Aorta (tissue), 5 donors: Measurements from ENCODE around the gene POTEF. TPM values are rescaled to one million over a fixed set of nuclear protein-coding genes. Genes with fewer than 3 reads are reported as not detected.
"Not testable (repeated sequence)": the region's sequence is repeated elsewhere in the genome, so short reads cannot be mapped to it uniquely, and the experiment has no call there.

Experiments
- ATAC-seq: fragments of 200-7000 bp; cut with Tn5 transposase; one replicate; pipeline ENCODE4 v1.9.1; 2022; ENCODE audit warnings: moderate library complexity; ENCODE audit not compliant: low FRiP score
- DNase-seq, 2 donors: peaks; one replicate each; pipeline ENCODE4 v3.0.0-alpha.2; 2020
- H3K27ac ChIP-seq, 2 donors: one replicate each; pipeline ENCODE4 v1.5.1; 2013; ENCODE audit warnings: low read length in 2 of 2, mild to moderate bottlenecking in 2 of 2, moderate library complexity in 2 of 2, control low read depth in 1 of 2, inconsistent platforms in 1 of 2, low read depth in 1 of 2
- H3K27me3 ChIP-seq, 2 donors: one replicate each; pipeline ENCODE4 v1.6.1; 2013; ENCODE audit warnings: control low read depth in 1 of 2, low read length in 1 of 2, mild to moderate bottlenecking in 1 of 2, moderate library complexity in 1 of 2; ENCODE audit not compliant: insufficient read depth in 2 of 2, control insufficient read depth in 1 of 2
- H3K36me3 ChIP-seq, 2 donors: one replicate each; pipeline ENCODE4 v1.6.1; 2013; ENCODE audit warnings: control low read depth in 1 of 2, low read length in 1 of 2, mild to moderate bottlenecking in 1 of 2; ENCODE audit not compliant: insufficient read depth in 2 of 2, control insufficient read depth in 1 of 2
- H3K4me1 ChIP-seq, 2 donors: one replicate each; pipeline ENCODE4 v1.6.1; 2013; ENCODE audit warnings: low read length in 2 of 2, control low read depth in 1 of 2, mild to moderate bottlenecking in 1 of 2, moderate library complexity in 1 of 2; ENCODE audit not compliant: insufficient read depth in 2 of 2, control insufficient read depth in 1 of 2
- H3K4me3 ChIP-seq, 2 donors: one replicate each; pipeline ENCODE4 v1.5.1; 2013; ENCODE audit warnings: low read length in 2 of 2, control low read depth in 1 of 2, mild to moderate bottlenecking in 1 of 2
- H3K9me3 ChIP-seq: one replicate; pipeline ENCODE4 v1.6.1; 2013; ENCODE audit warnings: mild to moderate bottlenecking, low read length; ENCODE audit not compliant: control insufficient read depth
- WGBS, 2 donors: extraction: QIAGEN DNeasy Blood & Tissue Kit; methylation state at CpG; one replicate each; pipeline ENCODE4 v1.1.7; 2013; 5-methylcytosine and 5-hydroxymethylcytosine counted together
- intact Hi-C, 2 donors: fragments of 100-400 bp; cut with DNase I; formaldehyde crosslinking; loops; one replicate each; pipeline versions ENCODE4 v1.14.2 to v1.15.0; 2022
- polyA plus RNA-seq, 2 donors: library from polyadenylated mRNA; stranded (reverse); fragments of 200-250 nt; gene quantifications; one replicate each; pipeline ENCODE4 v1.2.3, GENCODE V29; 2013
- total RNA-seq, 2 donors: library from RNA; stranded (reverse); fragmentation: NEBNext Ultra II Directional; extraction: Animal tissue kit (Norgen Biotek cat#: 25700); gene quantifications; one replicate each; pipeline ENCODE4 v1.2.1, GENCODE V29; 2021
- donor health status: healthy with polysubstance abuse.
- donor health status: Bipolar disorder and iron deficiency.
- donor health status: DM: no; HTN: no; CAD: no.
- donor health status: DM: no; HTN: no; CAD: no.
- donor health status: DM: yes; HTN: yes; CAD: no.

POTEF gene
- total and polyA plus RNA-seq, 4 donors = 0.24 TPM; not detected in 3

DNA sequence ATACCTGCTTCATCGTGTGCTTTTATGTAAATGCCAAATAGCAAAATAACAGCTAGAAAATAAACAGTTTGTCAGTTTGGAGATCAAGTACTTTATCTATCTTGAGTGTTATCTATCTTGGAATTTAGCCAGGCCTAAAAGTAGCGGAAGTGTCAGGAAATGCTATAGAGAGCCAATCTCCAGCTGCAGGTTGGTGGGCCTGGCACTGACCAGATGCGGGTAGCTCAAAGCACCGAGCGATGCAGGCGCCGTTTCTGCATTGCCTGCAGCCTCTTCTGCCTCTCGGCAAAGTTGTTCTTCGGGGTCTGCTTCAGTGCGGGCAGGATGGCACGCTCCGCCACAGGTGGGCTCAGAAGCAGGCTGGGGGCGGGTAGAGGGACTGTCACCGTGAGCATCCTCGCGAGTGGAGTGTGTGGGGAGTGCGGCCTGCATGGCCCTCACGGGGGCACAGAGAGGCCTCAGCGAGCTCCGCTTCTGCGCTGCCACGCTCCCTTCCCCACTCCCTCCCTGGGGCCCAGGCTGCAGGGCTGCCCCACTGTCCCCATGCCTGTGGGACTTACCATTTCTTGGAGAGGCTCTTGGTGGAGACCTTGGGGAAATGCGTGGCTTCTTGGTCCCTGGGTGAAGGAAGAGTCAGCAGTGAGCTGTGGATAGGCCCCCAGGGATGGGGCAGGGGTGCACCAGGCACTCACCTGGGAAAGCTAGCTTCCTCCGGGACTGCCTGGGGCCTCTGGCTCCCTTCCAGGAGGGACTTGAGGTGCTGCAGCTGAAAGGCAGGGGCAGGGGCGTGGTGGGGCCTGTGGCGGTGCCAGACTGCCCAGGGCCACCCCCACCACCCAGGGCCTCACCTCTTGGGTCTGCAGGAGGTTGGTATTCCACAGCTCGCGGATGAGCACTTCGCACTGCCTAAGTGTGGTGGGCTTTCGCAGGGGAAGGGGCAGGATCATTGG, 10.6 kb upstream of the POTEF start:
- ATAC-seq, DNase-seq, H3K27me3 ChIP-seq, H3K27ac ChIP-seq, H3K36me3 ChIP-seq, H3K9me3 ChIP-seq, intact Hi-C loops, H3K4me3 ChIP-seq, H3K4me1 ChIP-seq: not testable (repeated sequence)
- WGBS, 2 donors = 89% methylated on average over 22 to 29 of the region's 30 CpGs

DNA sequence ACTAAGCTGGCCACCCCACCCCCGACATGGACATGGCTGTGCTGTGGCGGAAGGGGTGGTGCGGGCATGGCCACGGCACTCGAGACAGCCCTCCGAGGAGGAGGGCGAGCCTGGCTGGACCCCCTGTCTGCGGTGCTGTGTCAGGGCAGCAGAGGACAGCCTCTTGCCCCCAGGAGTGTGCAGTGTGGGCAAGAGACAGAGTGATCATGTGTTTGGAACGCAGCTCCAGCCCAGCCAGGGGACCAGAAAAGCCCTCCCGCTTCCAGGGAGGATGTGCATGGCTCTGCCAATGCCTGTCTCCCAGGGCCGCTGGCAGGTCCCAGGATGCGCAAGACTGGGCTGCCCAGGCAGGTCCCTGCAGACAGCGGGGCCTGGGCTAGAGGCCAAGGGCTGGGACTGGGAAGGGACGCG, 9.8 kb upstream of the POTEF start:
- H3K4me1 ChIP-seq, H3K4me3 ChIP-seq, H3K36me3 ChIP-seq, H3K27ac ChIP-seq, H3K27me3 ChIP-seq, ATAC-seq, intact Hi-C loops, H3K9me3 ChIP-seq: not testable (repeated sequence)
- DNase-seq = peak in 1 of 2 donors; percentile 42
- 83 to 85% methylated on average over 13 to 15 of the region's 15 CpGs for WGBS, 2 donors

DNA sequence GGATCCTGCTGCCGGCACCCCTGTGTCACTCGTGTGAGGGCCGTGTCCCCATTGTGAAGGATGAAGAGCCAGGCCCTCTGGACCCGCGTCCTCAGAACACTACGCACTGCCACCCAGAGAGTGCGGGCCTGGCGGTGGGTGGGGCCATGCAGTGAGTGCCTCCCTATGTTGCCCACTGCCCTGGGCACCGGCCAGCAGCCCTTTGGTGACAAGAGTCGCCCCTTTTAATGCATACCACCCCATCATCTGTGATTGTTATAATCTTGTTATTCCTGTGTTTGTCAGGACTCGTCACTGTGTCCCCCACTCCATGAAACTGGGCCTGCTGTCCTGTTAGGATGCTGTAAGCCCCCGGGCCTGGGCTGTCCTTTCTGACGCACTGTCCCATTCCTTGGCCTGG, 9.3 kb upstream of the POTEF start:
- H3K9me3 ChIP-seq, H3K27ac ChIP-seq, DNase-seq, H3K27me3 ChIP-seq, H3K4me1 ChIP-seq, H3K4me3 ChIP-seq, H3K36me3 ChIP-seq, ATAC-seq, intact Hi-C loops: not testable (repeated sequence)
- WGBS, 2 donors = 78 to 91% methylated on average over 4 to 12 of the region's 13 CpGs

DNA sequence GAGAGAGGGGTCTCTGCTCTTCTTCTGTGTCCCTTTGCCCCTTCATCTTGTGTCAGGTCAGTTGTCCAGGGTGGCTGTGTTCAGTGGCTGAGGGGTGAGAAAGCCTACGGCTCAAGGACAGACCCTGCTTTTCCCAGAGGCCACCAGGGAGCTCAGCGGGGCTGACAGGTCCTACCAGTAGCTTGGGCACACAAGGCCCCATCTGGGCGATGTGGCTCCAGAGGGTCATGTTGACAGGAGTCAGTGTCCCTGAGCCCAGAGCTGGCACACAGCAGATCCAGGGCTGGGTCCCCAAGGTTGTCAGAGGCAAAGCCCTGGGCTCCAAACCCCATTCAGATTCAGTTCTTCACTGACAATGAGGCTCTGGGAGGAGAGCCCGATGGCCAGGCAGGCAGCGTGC, 8.1 kb upstream of the POTEF start:
- ATAC-seq, H3K4me3 ChIP-seq, intact Hi-C loops, H3K27ac ChIP-seq, H3K36me3 ChIP-seq, H3K27me3 ChIP-seq, H3K4me1 ChIP-seq, H3K9me3 ChIP-seq: not testable (repeated sequence)
- WGBS, 2 donors = 79 to 81% methylated on average over 3 to 5 of the region's 5 CpGs
- peak in 1 of 2 donors; percentile 43 for DNase-seq

DNA sequence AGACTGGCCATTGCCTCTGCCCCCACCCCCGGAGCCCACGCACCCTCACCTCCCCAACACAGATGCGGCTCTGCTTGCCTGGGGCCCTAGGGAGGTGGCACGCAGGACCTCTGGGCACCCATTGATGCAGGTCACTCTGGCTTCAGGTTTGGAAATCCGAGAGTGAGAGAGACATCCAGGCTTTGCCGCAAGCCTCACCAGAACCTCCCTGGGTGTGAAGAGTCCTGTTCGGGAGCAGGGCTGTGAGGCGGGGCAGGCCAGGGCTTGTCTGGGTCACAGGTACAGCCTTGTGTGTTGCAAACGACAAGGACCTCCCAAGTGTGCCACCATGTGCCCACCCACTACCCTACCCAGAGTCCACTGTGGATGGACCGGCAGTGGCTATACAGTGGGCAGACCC, 7.5 kb upstream of the POTEF start:
- H3K4me3 ChIP-seq, H3K27me3 ChIP-seq, ATAC-seq, intact Hi-C loops, H3K4me1 ChIP-seq, H3K36me3 ChIP-seq, H3K9me3 ChIP-seq, H3K27ac ChIP-seq: not testable (repeated sequence)
- peak in 1 of 2 donors; percentile 26 for DNase-seq
- WGBS, 2 donors = 93% methylated on average over 8 to 9 of the region's 10 CpGs

DNA sequence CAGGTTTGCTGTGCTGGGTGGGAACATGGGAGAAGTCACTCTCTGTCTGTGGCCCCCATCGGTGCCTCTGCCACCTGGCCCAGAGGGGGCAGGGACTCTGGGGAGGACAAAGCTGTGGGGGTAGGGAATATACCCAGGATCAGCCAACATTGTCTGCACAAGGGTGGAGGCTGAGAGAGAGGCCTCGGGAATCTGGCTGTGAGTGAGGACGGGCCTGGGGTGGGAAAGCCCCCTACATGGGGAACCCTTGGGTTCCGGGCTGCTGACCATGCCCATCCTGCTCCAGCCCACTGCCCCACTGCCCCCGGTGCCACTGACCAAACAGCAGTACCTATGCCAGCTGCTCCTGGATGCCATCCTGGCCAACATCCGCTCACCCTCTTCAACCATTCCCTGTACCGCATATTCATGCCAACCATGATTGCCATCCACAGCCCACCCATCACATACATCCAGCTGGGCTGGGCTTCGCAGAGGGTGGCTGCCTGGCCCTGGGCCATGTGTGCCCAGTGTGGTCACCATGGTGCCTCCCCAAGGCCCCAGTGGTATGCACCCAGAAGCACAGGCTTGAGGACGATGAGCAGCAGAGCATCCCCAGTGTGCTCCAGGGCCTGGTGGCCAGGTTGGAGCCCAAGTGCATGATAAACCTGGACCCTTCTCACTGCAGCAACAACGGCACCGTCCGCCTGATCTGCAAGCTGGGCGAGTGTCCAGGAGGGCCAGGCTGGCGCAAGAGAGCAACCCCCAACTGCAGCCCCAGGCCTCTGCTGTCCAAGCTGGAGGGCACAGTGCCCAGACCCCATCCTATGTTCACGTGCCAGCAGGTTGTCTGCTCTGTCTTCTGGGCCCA, 6.9 kb upstream of the POTEF start:
- no peaks in the 10 kb centered on the region for H3K27me3 ChIP-seq
- WGBS, 2 donors = 87 to 92% methylated on average over 12 to 15 of the region's 15 CpGs
- DNase-seq (peak in 1 of 2 donors; percentile 59), ATAC-seq (no peak)
- no peaks in the 10 kb centered on the region for H3K9me3 ChIP-seq
- H3K36me3 ChIP-seq = no peaks in the 10 kb centered on the region
- H3K4me1 ChIP-seq = no peaks in the 10 kb centered on the region
- intact Hi-C loops = no loop called here
- no peak overlapping the region for H3K27ac ChIP-seq
- no peak overlapping the region for H3K4me3 ChIP-seq

DNA sequence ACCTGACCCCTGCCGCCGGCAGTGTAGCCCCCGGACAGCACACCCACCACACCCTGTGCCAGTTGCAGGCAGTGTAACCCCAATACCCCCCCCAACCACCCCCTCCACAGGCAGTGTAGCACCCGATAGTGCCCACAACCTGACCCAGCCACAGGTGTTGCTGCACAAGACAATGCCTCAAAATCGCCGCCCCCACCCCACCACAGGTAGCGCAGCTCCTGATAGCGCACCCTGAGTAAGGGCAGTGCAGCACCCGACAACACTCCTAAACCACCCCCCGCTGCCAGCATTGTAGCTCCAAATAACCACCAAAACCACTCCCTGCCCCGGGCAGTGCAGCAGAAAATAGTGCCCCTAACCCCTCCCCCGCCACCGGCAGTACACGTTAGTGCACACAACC, 558 bp downstream of the POTEF start:
- H3K36me3 ChIP-seq, H3K9me3 ChIP-seq, intact Hi-C loops, H3K27ac ChIP-seq, H3K4me1 ChIP-seq, DNase-seq, H3K27me3 ChIP-seq, H3K4me3 ChIP-seq, ATAC-seq: not testable (repeated sequence)
- WGBS, 2 donors = 88 to 92% methylated on average over 11 to 14 of the region's 14 CpGs

DNA sequence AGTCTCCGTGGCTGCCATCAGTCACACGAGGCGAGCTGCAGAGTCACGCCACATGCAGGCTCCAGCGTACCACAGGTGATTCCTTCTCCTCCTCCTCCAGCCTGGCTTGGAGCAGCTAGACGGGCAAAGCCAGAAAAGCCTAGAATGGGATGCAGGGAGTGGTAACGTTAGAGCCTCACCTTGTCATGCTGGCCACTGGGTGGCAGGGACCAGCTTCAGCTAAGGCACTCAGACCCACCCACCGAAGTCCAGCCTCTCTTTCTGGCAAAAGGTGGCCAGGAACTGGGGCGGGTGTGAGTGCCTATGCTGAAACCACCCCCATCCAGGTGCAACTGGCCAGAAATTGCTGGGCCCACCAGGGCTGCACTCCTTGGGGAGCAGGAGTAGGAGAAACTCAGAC, 1.3 kb downstream of the POTEF start:
- intact Hi-C loops, H3K36me3 ChIP-seq, DNase-seq, H3K4me1 ChIP-seq, ATAC-seq, H3K4me3 ChIP-seq, H3K27me3 ChIP-seq, H3K27ac ChIP-seq, H3K9me3 ChIP-seq: not testable (repeated sequence)
- WGBS, 2 donors = 83% methylated on average over 1 of the region's 9 CpGs; no CpG with 5 or more reads in 1 of the 2 donors
